NCI-H510A (cell line): Measurements from ENCODE around the gene COL8A2.

ENCODE experiments used
- DNase-seq: peaks from one replicate; lab custom pipeline; 2025; lab: John Stamatoyannopoulos, UW

The COL8A2 gene

DNA sequence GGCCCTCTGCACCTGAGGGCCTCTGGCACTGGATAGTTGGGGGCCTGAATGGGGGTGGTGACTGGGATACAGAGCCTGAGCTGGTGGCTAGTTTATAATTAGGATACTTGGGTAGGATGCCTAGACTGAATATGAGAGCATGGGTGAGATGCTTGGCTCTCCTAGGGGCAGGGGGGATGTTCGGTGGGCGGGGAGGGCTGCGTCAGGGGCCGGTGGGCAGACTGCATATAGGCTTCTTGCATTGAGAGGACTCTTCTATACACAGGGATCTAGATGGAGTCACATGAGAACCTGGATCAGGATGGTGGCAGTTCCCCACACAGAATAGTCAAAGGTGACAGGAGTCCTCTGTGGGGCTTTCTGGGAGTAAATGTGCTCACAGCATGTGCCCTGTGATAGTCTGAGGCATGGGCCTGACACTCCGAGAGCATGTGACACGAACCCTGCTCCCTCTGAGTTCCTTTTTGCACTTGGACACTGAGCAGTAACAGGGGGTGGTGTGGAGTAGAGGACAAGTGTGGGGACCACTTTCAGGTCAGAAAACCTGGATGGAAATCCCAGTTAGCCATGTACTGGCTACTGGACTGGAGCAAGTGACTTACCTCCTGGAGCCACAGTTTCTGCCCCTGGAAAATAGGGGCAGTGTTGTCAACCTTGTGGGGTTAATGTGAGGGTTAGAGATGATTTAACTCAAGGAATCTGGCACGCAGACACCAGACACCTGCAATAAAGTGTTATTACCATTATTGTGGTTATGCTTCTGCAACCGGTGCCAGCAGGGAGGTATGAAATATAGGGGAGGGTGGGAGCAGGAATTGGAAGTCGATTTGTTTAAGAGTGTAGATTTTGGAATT is 33.2 kb upstream of the COL8A2 start:
- no peak for DNase-seq

DNA sequence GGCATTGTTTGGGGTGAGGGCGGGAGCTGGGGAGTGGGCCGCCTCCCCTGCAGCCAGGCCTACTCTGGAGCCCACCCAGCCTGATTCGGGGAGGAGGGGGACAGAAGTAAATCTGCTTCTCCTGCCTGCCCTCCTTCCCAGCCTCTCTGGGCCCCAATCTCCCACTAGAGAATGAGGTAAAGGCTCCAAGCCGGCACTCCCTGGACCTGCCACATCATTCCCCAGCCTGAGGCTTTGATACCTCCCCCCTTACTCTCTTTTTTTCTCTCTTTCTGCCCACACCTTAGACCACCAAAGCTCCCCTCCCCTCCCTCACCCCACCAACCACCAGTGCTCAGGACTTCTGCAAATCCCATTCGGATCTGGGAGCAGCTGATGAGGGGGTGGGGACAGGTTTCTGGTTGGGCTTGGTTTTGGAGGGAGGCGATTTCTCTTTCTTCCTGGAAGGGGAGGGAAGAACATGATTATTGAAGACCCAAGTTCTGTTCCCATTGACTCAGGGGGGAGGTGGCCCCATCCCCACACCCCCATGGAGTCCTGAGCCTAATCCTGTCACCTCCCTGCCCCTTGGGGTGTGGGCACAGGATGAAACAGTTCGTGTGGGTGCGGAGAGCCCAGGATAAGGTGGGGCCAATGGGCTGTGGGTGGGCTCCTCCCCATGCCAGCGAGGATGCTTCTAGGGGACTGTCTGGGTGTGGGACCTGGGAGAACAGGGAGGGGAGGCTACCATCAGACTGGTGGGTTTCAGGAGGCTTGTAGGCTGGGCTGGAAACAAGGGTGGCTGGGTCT is 32.3 kb upstream of the COL8A2 start:
- no peak for DNase-seq

DNA sequence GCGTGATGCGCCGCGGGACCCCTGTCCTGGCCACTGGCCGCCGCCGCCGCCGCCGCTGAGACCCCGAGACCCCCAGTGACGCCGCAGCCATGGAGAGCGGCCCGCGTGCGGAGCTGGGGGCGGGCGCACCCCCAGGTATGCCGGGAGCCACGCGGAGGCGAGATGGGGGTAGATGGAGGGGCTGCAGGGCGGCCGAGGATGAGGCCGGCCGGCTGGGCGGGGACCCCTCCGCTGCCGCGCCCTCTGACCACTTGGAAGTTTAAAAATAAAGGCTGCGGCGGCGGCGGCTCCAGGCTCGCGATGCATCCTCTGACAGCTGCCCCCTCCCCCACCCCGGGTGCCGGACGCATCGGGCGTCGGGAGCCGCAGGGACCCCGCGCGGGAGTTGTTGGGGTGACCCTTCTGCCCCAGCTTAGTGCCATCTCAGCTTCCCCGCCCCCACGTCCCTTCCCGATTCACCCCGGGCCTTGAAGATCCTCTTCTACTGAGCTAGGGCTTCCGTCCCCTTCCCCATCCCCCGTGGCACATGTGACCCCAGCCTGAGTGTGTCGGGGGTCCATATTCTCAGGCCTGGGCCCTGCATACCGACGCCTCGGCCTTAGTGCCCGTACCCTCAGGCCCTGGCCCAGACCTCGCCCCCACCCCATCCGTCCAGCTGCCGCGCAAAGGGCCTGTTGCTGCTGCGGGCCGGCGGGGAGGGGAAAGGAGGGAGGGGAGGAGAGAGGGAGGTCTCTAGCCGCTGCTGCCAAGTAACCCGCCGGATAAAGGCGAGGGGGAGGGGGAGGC is 31.5 kb upstream of the COL8A2 start:
- peak; percentile 91 for DNase-seq

DNA sequence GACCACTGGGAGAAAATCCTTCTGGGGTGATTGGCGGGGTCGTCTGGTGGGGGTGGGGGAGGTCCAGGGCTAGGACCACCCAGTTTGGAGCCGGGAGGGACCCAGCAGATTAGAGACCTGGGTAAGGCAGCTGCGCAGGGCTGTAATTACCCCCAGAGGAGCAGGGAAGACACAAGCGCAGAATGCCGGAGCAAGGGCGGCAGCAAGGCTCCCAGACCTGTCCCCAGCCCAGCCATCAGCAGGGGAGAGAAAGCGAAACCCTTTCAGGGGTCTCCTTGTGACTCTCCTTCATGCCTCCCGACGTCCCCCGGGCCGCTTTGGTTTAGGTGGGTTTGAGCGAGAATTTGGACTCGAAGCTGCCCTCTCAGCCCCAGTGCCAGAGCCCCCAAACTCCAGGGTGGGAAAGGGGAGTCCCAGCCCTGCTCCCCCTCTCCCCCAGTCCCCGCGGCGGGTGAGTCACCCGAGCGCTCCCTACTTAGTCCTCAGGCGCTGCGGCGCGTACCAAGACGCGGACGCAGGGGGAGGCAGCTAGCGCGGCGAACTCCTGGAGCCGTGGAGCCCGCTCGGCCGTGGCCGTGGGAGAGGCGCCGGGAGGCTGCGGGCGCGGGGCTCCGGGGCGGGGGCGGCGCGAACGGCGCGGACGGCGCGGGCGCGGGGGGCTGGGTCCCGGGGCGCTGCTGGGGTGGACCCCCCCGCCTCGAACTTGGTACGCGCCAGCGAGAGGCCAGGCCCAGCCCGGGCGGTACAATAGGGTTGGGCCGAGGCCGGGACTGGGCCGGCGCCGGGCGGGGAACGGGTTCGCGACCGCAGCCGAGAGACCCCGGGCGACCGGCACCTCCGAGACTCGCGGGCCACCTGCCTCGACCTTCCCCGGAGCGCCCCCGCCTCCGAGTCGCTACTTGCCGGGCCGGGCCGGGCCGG is 30.6 kb upstream of the COL8A2 start, which contains the start of gene MAP7D1:
Gene MAP7D1 (plus strand): TSS at position 753 of the 921 bp plus-strand sequence. CDS start 258 bp downstream, outside the sequence.
- peak; percentile 85 for DNase-seq

DNA sequence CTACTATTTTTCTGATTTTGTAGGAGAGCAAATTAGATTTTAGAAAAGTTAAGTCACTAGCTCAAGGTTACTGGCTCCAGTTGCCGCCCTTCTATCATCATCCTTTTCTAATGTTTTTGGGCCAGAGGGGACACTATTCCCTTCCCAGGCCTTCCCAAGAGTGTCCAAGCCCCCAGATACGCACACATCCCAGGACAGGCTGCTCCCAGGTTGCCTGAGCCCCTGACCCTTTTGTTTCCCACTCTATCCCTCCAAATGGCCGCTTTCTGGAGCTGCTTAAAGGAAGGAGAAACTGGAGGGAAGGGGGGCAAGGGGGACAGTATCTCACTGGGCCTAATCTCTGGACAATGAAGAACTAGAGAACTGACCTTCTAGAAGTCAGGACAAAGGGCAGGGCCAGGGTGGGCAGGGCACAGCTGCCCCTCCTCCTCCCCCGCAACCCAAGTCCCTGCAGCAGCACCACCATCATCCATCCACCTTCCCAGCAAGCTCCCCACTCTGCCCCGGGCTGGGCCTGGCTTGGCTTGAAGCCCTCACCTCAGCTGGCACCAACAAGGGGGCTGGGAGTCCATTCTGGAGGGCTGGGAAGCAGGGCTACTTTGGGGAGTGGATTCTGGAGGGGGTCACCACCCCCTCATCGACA is 29.9 kb upstream of the COL8A2 start:
- DNase-seq, result peak; percentile 46

DNA sequence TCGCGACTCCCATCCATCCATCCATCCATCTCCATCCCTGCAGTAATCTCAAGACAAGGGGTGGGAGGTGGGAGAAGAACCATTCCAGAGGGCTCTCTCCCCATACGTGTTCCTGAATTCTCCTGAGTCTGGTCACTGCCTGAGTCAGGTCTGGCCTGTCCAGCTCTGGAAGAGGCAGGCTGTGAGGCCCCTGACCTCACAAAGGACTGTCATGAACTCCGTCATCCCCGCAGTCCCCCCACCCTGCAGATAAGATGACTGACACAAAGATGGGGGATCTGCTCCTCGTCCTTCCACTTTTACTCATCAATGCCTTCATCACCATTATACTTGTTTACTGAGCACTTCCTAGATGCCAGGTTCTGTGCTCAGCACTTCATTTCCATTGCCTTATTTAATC is 29.3 kb upstream of the COL8A2 start:
- DNase-seq, result no peak

DNA sequence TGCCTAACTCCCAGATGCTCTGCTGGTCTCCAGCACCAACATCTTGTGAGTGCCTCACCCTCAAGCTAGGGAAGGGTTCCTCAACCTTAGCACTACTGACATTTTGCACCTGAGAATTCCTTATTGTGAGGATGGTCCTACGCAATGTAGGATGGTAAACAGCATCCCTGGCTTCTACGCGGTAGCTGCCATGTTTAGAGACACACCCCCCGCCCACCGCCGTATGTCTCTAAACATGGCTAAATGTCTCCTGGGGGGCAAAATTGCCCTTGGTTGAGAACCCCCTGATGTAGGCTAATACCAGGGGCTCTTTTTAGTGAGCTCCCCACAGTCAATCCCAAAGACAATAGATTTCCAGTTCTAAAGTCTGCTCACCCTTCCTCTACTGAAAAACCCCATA is 28.5 kb upstream of the COL8A2 start:
- no peak for DNase-seq

DNA sequence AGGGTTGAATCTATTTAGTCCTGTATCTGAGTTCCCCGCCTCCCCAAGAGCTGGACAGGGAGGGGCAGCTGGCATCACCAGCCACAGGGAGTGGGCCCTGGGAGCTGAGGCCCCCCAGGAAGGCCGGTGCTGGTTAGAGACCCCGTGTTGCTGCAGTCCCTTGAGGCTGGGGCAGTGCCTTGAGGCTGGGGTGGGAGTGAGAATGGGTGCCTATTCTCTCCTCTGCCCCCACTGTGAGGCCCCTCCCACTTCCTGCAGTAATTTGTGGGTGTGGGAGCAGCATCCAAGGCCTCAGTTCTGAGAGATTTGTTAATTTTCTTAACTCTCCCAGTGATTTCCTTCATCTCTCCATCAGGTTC is 26.8 kb upstream of the COL8A2 start:
- DNase-seq, result no peak

DNA sequence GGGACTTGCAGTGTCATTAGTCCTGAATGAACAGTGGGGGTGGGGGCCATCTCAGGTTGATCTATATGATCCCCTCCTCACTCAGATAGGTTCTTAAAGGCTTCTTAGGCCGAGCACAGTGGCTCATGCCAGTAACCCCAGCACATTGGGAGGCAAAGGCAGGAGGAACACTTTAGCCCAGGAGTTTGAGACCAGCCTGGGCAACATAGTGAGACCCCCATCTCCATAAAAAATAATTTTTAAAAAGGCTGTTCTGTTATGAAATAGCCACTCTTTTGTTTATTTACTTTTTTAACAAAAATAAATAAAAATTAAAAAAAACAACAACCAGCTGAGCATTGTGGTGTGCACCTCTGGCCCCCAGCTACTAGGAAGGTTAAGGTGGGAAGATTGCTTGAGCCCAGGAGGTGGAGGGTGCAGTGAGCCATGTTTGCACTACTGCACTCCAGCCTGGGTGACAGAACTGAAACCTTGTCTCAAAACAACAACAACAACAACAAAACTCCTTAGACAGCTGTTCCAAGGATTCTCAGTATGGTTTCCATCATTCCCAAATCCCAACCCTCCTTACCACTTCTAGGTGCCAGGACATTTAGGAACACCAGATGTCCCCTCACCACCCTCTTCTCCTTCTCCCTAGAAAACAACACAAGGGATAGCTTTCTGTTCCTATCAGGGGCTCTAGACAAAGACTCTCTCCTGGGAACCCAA is 26.3 kb upstream of the COL8A2 start:
- DNase-seq, result no peak

DNA sequence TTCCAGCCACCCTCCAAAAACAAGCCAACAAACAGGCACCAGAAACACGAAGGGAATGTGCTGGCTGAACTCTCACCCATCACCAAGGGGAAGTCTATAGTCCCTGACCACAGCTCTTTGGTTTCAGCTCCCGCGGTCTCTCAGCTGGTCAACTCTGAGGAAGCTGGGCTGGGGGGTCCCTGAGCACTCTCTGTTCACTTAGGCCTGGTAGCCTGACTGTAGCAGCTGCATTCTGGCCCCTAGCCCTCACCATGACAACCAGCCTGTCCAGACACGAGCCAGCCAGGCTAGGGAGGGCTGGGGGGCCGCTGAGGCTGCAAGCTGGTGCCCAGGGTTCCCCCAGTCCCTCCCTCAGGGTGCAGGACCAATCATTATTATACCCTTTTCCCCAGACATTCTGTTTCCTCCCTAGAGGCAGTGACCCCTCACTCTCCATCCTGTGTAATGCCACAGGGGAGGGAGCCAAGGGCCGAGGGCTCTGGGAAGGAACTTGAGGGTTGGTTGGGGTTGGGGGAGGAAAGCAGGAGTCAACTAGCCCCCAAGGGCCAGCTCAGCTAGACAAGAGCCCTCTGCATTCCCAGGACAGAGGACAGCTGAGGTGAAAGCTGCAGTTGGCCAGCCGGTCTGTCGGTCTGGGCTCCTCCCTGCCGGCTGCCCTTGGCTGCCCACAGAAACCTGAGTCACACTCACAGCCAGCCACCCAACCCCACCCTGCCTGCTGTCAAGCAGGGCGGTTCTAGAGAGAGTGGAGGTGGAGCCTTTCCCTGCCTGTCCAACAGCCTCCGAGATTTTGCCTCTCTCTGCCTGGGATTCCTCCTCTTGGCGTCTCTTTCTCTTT is 25.5 kb upstream of the COL8A2 start:
- peak; percentile 98 for DNase-seq

DNA sequence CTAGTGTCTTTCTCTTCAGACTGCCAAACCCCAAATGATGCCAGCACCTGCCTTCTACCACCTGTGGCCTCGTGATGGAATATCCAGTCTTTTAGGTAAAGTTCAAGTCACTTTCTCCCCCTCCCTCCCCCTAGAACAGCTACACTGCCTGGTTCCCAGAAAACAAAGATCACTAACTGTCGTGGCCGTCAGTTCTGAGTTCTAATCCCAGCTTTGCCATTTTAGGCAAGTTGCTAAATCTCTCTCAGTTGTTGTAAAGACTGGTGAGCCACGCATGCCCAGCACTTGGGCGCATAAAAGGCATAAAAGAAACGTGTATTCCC is 24.9 kb upstream of the COL8A2 start:
- no peak for DNase-seq

DNA sequence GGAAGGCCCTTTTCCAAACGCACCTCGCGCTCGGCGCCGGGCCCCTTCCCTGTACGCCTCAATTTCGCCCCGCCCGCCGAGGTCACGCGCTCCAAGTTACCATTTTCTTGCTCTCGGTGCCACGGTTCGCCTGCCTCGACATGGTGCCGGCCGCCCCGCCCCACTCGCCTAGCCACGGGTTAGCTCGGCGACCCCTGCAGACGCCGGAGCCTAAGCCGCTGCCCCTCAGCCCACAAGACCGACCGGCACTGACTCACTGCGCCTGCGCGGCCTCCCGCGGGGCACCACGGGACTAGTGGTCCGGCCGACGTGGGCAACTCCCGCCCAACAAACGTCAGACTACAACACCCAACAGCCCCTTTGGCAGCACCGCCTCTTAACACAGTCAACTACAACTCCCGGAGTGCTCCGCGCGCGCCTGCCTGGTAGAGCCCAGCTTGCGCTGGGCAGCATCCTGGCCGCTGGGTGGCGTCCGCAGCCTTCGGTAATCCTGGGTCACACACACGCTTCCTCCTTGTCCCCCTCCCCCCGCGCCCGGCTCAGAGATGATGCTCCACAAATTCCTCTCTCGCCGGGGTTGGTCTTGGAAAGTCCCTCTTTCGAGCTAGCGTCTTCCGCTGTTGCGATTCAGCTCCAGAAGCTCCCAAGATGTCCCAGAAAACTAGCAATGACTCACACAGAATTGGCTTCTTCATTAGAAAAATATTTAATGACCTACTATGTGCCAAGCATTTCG is 24.4 kb upstream of the COL8A2 start, which contains the start of gene TRAPPC3:
Gene TRAPPC3 (minus strand): TSS at position 250 of the 736 bp plus-strand sequence. CDS start 108 bp downstream, at position 142.
- DNase-seq, result peak; percentile 100

DNA sequence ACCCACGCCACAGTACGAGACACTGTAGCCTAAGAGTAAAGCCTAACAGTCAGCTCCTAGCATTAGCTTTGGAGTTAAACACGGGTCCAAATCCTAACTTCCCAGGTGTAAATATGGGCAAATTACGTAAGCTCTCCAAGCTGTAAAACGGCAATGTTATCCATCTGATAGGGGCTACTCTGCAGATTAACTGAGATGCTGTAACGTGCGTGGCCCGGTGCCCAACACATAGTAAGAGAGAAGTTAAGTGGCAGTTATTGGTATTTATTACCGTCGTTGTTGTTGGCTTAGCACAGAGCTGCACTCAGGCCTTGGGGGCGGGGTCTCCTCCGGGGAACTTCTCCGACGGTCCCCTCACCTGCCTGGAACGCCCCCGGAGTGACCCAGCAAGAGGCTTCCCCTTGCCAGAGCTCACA is 23.8 kb upstream of the COL8A2 start:
- peak; percentile 97 for DNase-seq

DNA sequence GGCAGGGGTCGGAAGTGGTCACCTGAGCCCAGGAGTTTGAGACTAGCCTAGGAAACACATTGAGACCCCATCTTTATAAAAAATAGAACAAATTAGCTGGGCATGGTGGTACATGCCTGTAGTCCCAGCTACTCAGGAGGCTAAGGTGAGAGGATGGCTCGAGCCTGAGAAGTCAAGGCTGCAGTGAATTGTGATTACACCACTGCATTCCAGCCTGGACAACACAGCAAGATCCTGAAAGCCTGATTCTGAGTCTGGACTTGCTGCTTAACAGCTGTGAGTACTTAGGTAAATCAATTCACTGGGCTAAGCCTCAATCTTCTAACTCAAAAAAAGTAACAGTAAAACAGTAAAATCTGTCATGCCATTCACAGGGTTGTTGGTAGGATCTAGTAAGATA is 19.4 kb upstream of the COL8A2 start:
- DNase-seq, result no peak

DNA sequence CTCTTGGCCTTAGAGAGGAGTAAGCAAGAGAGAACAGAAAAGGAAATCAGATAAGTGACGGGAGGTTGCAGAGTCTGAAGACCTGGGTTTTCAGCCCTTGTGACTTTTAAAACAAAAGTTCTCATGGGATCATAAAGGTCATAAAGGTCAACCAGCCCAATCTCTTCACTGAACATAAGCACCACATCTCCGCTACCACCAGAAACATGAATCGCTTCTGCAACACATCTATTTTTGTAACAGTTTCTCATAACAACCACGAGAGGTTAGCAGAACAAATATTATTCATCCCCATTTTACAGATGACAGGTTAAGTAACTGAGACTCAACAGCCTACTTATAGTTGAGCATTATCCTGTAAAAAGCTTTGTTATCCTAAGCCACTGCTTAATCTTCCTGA is 18.4 kb upstream of the COL8A2 start:
- no peak for DNase-seq

DNA sequence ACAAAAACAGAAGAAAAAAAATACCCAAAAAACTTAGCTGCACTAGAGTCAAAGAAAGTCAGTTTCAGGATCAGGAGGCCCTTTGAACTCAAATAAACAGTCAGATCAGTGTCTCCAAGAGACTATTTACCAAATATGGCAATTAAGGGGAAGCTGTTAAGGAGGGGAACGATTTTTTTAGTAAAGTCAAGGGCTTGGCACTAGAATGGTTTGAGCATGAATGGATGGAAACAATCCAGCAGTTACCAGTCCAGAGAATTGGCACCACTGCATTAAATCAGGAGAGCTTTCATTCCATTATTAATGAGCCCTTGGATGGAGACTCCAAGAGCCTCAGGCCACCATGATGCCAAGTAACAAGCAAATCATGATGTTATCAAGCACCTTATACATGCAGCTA is 17.1 kb upstream of the COL8A2 start:
- no peak for DNase-seq

DNA sequence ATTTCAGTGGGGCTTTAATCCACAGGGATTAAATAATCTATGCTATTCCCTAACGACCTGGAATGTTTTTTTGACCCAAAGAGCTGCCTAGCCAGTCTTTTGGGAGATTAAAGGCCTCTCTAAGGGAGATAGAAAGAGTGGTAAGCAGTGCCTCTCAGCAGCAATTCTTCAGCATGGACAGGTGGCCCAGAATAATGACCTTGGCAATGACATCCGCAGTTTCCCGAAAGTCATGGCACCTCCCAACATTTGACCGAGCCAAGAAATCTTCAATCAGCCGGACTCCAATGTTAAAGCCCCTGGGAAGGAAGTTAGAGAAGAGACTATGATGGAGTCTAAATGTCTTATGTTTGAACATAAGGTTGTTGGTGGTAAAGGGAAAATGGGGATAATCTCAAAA is 14.5 kb upstream of the COL8A2 start:
- DNase-seq, result no peak

DNA sequence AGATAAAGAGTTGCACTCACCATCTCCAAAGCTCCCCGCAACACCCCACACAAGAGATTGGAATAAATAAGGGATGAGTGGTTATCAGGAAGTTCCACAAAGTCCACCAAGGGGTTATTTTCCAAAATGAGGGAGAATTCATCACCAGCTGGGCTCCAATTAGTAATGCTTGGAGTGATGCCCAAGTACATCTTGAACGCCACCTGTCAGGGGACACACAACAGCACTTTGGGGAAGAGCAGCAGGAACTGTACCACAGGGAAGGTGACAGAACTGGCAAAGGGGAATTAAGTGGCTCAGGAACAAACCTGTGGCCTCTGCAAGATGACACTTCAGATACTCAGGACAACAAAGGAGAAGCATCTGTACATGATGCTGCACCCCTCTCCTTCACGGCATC is 12.8 kb upstream of the COL8A2 start:
- DNase-seq, result peak; percentile 47

DNA sequence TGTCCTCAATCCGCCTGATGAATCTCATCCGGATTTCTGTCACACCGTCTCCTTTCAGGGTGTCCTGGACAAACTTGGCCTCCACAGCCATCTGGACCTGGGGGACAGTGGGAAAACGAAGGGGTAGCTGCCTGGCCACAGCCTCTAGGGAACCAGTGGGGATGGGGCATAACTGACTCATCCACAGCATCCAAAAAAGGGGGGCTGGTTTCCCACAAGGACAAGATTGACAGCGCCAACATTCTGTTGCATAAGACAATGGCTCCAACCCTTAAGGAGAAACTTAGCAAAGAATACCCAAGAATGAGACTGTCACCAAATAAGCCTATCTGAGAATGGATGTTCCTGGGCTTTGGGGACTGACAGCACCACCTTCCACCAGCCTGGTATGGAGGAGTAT is 12.2 kb upstream of the COL8A2 start:
- DNase-seq, result no peak
